VCaP (cell line): ENCODE data around the gene C13orf46.

ENCODE experiments used
- H3K27ac ChIP-seq: fragments of 450-650 bp; 2 replicates; pipeline ENCODE4 v1.5.1; 2017
- CTCF ChIP-seq: fragments of 450-650 bp; conservative IDR thresholded peaks from 2 replicates; pipeline ENCODE4 v1.5.1; 2017; ENCODE audit warnings: mild to moderate bottlenecking, moderate library complexity

The C13orf46 gene

DNA sequence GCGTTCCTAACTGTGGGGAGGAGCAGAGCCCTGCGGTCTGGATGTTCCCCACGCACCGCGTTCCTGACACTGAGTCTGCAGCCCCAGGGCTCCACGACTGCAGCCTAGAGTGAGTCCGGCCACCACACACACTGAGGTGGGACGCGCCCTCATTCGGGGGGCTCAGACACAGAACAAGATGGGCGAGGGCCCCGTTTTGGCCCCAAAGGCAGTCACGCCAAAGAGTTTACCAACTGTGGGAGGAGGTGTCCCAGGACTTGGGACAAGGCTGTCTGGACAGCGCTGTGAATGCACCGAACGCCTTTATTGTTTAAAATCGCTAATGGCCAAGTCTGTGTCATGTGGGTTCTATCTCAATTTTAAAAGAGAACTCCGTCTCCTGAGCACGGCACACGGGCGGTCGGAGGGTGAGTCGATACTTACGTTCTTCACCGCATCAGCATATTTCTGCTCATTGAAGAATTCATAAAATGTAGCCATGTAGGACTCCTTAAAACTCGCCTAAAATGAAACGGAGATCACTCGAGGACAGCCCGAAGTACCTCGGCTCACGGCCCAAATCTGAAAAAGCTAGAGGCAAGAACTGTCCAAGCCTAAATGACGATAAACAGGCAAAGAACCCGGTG is 35.2 kb upstream of the C13orf46 start:
- H3K27ac ChIP-seq = no peak overlapping the region
- TF ChIP-seq CTCF = no peak

DNA sequence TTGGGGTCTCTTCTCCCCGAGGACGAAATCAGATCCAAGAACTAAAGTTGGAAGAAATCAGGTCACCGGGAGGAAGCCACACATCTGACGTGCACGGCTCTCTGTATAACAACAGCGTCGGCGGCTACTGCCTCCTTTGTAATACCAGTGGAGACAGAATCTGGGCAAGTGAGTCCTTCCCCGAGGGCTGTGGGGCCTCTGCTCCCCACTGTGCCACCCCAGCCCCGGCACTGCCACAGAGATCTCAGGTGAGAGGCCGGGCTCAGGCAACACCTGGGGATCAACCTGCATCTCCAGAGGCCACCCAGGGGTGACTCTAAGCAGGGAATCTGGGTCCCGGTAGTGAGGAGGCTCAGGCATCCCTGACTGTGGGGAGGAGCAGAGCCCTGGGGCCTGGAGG is 33.7 kb upstream of the C13orf46 start:
- TF ChIP-seq CTCF = no peak
- no peak overlapping the region for H3K27ac ChIP-seq

DNA sequence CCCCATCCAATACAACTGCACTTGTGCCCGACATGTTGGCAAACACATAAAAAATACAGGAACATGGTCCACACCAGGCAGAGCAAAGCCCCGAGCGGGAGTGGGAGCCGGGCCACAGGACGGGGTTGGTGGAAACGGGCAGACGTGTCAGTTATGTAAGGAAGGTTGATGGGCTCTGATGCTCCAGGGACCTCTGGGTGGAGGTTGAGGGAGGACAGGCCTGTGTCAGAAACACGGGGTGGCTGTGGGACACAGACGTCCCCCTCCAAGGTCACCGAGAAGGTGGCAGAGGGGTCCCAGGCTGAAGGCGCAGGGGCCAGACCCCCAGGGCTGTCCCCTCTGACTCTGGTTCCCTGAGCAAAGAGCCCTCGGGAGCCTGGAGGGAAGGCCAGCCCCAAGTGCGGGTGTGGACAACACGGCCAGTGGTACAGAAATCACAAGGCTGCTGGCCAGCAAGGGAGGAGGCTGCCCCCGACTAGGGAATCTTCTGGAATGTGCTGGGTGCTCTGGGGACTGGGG is 31.4 kb upstream of the C13orf46 start:
- H3K27ac ChIP-seq = no peak overlapping the region
- TF ChIP-seq CTCF = no peak

- no peak overlapping the region for H3K27ac ChIP-seq
- no peak for TF ChIP-seq CTCF
Observed at GRCh38 chr13:114004420-114005205, 30.7 kb upstream of the C13orf46 start.

DNA sequence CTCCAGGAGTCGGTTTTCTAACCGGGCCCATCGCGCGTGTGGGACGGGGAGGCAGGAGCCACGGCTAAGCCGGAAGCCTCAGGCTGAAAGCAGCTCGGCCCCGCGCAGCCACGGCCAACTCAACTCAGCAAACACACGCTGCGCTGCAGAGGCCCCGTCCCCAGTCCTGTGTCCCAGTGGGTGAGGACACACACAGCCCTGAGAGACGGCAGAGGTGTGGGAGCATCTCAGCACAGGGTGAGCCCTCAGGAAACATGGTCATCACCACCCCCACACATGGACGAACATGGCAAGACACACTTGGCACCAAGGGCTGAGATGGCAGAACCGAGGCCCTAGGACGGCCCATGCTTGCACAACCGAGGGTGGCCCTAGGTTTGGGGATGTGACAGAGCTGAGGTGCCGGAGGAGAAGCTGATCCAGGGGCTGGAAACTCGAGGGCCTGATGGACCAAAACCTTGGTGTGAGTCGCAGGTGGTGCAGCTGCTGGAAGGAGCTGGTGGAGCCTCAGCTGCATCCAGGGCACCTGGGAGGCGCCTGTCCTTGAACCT is 29.0 kb upstream of the C13orf46 start:
- TF ChIP-seq CTCF = no peak
- H3K27ac ChIP-seq = no peak overlapping the region

- TF ChIP-seq CTCF = no peak
- H3K27ac ChIP-seq = no peak overlapping the region
Observed at GRCh38 chr13:114002009-114002544, 28.2 kb upstream of the C13orf46 start.

DNA sequence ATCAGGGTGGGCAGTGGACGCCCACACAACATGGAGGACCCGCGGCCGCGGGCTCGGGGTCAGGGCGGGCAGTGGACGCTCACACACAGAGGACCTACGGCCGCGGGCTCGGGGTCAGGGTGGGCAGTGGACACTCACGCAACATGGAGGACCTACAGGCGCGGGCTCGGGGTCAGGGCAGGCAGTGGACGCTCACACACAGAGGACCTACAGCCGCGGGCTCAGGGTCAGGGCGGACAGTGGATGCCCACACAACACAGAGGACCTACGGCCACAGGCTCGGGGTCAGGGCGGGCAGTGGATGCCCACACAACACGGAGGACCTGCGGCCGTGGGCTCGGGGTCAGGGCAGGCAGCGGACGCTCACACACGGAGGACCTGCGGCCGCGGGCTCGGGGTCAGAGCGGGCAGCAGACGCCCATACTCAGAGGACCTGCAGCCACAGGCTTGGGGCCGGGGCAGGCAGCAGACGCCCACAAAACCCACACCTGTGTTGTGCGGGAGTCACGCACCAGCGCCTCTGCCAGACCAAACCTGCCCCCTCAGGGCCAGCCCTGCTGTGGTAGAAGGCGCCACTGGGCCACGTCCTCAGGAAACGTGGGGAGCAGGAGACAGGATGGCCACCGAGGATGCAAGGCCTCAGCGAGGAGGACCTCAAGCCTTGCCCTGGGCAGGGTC is 27.6 kb upstream of the C13orf46 start:
- TF ChIP-seq CTCF = no peak
- H3K27ac ChIP-seq = no peak overlapping the region
